ENCODE data around the gene CLIP4.
"Not testable (repeated sequence)": the region's sequence is repeated elsewhere in the genome, so short reads cannot be mapped to it uniquely, and the experiment has no call there.

Gene CLIP4

GRCh38 chr2:29100564-29100963 lies 14.7 kb upstream of the CLIP4 start:
- no peak for DNase-seq (ENCODE audit: low read depth)

GRCh38 chr2:29104688-29105087 lies 10.5 kb upstream of the CLIP4 start:
- DNase-seq (ENCODE audit: low read depth) = no peak

- DNase-seq (ENCODE audit: low read depth) = no peak
These were observed 9.8 kb upstream of the CLIP4 start for GRCh38 chr2:29105375-29105774.

GRCh38 chr2:29106256-29106655 lies 9.0 kb upstream of the CLIP4 start:
- no peak for DNase-seq (ENCODE audit: low read depth)

- no peak for DNase-seq (ENCODE audit: low read depth)
These were observed 8.2 kb upstream of the CLIP4 start for GRCh38 chr2:29106980-29107388.

GRCh38 chr2:29107547-29107946 lies 7.7 kb upstream of the CLIP4 start:
- DNase-seq (ENCODE audit: low read depth) = not testable (repeated sequence)

GRCh38 chr2:29108225-29108624 lies 7.0 kb upstream of the CLIP4 start:
- DNase-seq (ENCODE audit: low read depth) = no peak

- no peak for DNase-seq (ENCODE audit: low read depth)
These were observed 6.0 kb upstream of the CLIP4 start for GRCh38 chr2:29109246-29109645.

GRCh38 chr2:29110916-29111535 lies 4.2 kb upstream of the CLIP4 start:
- no peak for DNase-seq (ENCODE audit: low read depth)

- no peak for DNase-seq (ENCODE audit: low read depth)
These were observed 2.8 kb upstream of the CLIP4 start for GRCh38 chr2:29112379-29112778.

GRCh38 chr2:29113027-29113686 lies 2.1 kb upstream of the CLIP4 start:
- DNase-seq (ENCODE audit: low read depth) = no peak

- DNase-seq (ENCODE audit: low read depth) = no peak
These were observed 1.3 kb upstream of the CLIP4 start for GRCh38 chr2:29113891-29114321.

GRCh38 chr2:29114586-29114945 lies 649 bp upstream of the CLIP4 start:
- DNase-seq (ENCODE audit: low read depth) = no peak

GRCh38 chr2:29115797-29116781 lies 874 bp downstream of the CLIP4 start:
- DNase-seq (ENCODE audit: low read depth) = peak; percentile 25

GRCh38 chr2:29117636-29118303 lies 2.6 kb downstream of the CLIP4 start:
- DNase-seq (ENCODE audit: low read depth) = no peak

- DNase-seq (ENCODE audit: low read depth) = no peak
These were observed 4.0 kb downstream of the CLIP4 start for GRCh38 chr2:29119211-29119610.

GRCh38 chr2:29120846-29121245 lies 5.6 kb downstream of the CLIP4 start:
- no peak for DNase-seq (ENCODE audit: low read depth)

GRCh38 chr2:29123617-29124349 lies 8.6 kb downstream of the CLIP4 start:
- DNase-seq (ENCODE audit: low read depth) = no peak

- no peak for DNase-seq (ENCODE audit: low read depth)
These were observed 9.3 kb downstream of the CLIP4 start for GRCh38 chr2:29124504-29124903.

GRCh38 chr2:29129586-29130281 lies 14.5 kb downstream of the CLIP4 start:
- DNase-seq (ENCODE audit: low read depth) = no peak

- DNase-seq (ENCODE audit: low read depth) = no peak
These were observed 15.1 kb downstream of the CLIP4 start for GRCh38 chr2:29130295-29130694.

Measured in stimulated activated CD8-positive, alpha-beta memory T cell treated with anti-CD3 and anti-CD28 coated beads, Interleukin-15, amount 100 ng/mL, for 1 hour (primary cell).